Measurements from ENCODE around the gene LRRC51.

LRRC51 gene

GRCh38 chr11:72080326-72081183 is at the start of gene LRRC51, which contains the start of gene NUMA1:
TSS of gene LRRC51 (plus strand) at chr11:72080850. CDS start at chr11:72089084, 8,234 bp downstream.
TSS of gene NUMA1 (minus strand) at chr11:72080542. CDS start at chr11:72035943, 44,599 bp downstream.
- DNase-seq: peak; percentile 99

- DNase-seq: peak; percentile 63
Measured at GRCh38 chr11:72036687-72037086, 44.0 kb upstream of the LRRC51 start.

- DNase-seq: peak; percentile 34
Measured at GRCh38 chr11:72037554-72038311, 42.9 kb upstream of the LRRC51 start.

- DNase-seq: no peak
Measured at GRCh38 chr11:72038491-72038890, 42.2 kb upstream of the LRRC51 start.

GRCh38 chr11:72039031-72039855 is 41.4 kb upstream of the LRRC51 start:
- DNase-seq: no peak

GRCh38 chr11:72039856-72040401 is 40.7 kb upstream of the LRRC51 start:
- DNase-seq: no peak

GRCh38 chr11:72040491-72041363 is 39.9 kb upstream of the LRRC51 start:
- peak; percentile 79 for DNase-seq

GRCh38 chr11:72041364-72042063 is 39.1 kb upstream of the LRRC51 start:
- no peak for DNase-seq

GRCh38 chr11:72042064-72042745 is 38.4 kb upstream of the LRRC51 start:
- DNase-seq: no peak

- no peak for DNase-seq
Measured at GRCh38 chr11:72045849-72046248, 34.8 kb upstream of the LRRC51 start.

GRCh38 chr11:72048766-72049460 is 31.7 kb upstream of the LRRC51 start:
- DNase-seq: no peak

GRCh38 chr11:72058416-72059034 is 22.1 kb upstream of the LRRC51 start:
- no peak for DNase-seq

- no peak for DNase-seq
Measured at GRCh38 chr11:72061739-72062396, 18.8 kb upstream of the LRRC51 start.

- DNase-seq: no peak
Measured at GRCh38 chr11:72066855-72067254, 13.8 kb upstream of the LRRC51 start.

GRCh38 chr11:72067266-72067665 is 13.4 kb upstream of the LRRC51 start:
- DNase-seq: no peak

GRCh38 chr11:72067676-72068075 is 13.0 kb upstream of the LRRC51 start:
- no peak for DNase-seq

GRCh38 chr11:72069200-72069599 is 11.4 kb upstream of the LRRC51 start:
- DNase-seq: no peak

GRCh38 chr11:72069787-72070251 is 10.8 kb upstream of the LRRC51 start:
- no peak for DNase-seq

GRCh38 chr11:72070491-72070890 is 10.2 kb upstream of the LRRC51 start:
- DNase-seq: no peak
